Fibroblast of mammary gland (primary cell): ENCODE data around the gene HS3ST3B1.

Experiments
- DNase-seq: peaks from one replicate; pipeline ENCODE4 v3.0.0-alpha.2; 2010; ENCODE audit warnings: low read depth
- H3K4me3 ChIP-seq: 2 replicates; pipeline ENCODE4 v1.5.1; 2011; ENCODE audit warnings: low read depth, mild to moderate bottlenecking, low read length, moderate library complexity; ENCODE audit not compliant: control insufficient read depth
- TF ChIP-seq, protein P1 (sequence below): conservative IDR thresholded peaks from 2 replicates; pipeline ENCODE4 v1.5.1; 2011; ENCODE audit warnings: low read depth, low read length, inconsistent platforms; ENCODE audit not compliant: control insufficient read depth, insufficient read depth

HS3ST3B1 gene

GRCh38 chr17:14352136-14352535 is 51.3 kb downstream of the HS3ST3B1 start:
- H3K4me3 ChIP-seq: no peak overlapping the region
- DNase-seq: no peak
- TF ChIP-seq, protein P1, sequence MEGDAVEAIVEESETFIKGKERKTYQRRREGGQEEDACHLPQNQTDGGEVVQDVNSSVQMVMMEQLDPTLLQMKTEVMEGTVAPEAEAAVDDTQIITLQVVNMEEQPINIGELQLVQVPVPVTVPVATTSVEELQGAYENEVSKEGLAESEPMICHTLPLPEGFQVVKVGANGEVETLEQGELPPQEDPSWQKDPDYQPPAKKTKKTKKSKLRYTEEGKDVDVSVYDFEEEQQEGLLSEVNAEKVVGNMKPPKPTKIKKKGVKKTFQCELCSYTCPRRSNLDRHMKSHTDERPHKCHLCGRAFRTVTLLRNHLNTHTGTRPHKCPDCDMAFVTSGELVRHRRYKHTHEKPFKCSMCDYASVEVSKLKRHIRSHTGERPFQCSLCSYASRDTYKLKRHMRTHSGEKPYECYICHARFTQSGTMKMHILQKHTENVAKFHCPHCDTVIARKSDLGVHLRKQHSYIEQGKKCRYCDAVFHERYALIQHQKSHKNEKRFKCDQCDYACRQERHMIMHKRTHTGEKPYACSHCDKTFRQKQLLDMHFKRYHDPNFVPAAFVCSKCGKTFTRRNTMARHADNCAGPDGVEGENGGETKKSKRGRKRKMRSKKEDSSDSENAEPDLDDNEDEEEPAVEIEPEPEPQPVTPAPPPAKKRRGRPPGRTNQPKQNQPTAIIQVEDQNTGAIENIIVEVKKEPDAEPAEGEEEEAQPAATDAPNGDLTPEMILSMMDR: no peak

GRCh38 chr17:14353861-14354474 is 53.1 kb downstream of the HS3ST3B1 start:
- TF ChIP-seq, protein P1: no peak
- no peak overlapping the region for H3K4me3 ChIP-seq
- no peak for DNase-seq

DNA sequence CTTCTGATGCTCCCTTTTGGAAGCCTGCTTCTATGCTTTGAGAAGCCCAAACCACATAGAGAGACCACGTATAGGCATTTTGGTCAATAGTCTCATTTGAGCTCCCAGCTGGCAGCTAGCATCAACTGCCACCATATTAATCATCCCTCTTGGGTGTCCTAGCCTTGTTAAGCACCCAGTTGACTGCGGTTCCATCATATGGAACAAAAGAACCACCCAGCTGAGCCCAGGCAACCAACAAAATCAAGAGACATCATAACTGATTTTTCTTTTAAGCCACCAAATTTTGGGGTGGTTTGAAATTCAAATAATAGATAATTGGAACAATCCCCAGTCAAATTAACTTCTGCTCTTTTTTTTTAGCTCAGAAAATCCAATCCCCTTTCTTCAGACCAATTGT is 53.9 kb downstream of the HS3ST3B1 start:
- TF ChIP-seq, protein P1: no peak
- H3K4me3 ChIP-seq: no peak overlapping the region
- no peak for DNase-seq

GRCh38 chr17:14355556-14355955 is 54.7 kb downstream of the HS3ST3B1 start:
- H3K4me3 ChIP-seq: no peak overlapping the region
- TF ChIP-seq, protein P1: no peak
- no peak for DNase-seq

DNA sequence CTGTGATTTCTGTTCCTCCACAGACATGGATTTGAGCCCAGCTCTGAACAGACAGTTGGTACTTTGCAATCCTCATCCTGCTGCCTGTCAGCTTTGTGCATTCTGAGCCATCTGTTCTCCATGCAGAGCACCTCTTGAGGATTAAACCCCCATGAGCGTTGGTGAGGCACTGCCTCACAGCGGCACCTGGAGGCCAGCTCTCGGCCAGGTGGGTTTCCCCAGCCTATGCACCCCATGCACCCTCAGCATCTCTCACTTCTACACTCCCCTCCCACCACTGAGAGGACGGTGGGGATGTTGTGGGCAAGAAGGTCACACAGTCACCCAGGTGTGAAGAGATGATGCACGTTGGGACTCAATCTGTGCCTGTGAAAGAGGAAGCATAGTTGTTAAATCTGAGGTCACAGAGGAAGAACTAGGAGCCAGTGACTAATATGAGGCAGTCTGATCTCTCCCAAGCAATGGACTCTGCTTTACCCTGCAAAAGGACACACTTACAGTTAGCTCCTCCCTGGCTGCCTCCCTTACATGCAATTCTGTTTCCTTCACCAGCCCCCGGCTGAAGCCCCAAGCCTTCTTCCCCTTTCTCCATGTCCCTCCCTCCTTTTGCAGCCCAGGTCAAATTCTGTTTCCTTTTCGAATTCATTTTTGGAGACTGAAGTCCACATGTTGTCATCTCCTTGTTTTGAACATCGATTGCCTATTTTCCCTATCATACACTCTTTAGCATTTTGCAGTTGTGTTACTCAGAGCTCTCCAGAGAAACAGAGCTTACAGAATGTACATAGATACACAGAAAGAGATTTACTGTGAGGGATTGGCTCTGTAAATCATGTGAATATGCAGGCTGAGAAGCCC is 58.5 kb downstream of the HS3ST3B1 start:
- DNase-seq: no peak
- no peak overlapping the region for H3K4me3 ChIP-seq
- TF ChIP-seq, protein P1: no peak

- TF ChIP-seq, protein P1: no peak
- no peak overlapping the region for H3K4me3 ChIP-seq
- no peak for DNase-seq
Measured at GRCh38 chr17:14360856-14361255, 60.0 kb downstream of the HS3ST3B1 start.
